ENCODE measurements around the gene TNFRSF14. TPM values are rescaled to one million over a fixed set of nuclear protein-coding genes. Genes with fewer than 3 reads are reported as not detected.

TNFRSF14 gene
- polyA plus RNA-seq, 2 of the 4 experiments (the other 2 are of a cell fraction), result 0.16 to 0.25 TPM

DNA sequence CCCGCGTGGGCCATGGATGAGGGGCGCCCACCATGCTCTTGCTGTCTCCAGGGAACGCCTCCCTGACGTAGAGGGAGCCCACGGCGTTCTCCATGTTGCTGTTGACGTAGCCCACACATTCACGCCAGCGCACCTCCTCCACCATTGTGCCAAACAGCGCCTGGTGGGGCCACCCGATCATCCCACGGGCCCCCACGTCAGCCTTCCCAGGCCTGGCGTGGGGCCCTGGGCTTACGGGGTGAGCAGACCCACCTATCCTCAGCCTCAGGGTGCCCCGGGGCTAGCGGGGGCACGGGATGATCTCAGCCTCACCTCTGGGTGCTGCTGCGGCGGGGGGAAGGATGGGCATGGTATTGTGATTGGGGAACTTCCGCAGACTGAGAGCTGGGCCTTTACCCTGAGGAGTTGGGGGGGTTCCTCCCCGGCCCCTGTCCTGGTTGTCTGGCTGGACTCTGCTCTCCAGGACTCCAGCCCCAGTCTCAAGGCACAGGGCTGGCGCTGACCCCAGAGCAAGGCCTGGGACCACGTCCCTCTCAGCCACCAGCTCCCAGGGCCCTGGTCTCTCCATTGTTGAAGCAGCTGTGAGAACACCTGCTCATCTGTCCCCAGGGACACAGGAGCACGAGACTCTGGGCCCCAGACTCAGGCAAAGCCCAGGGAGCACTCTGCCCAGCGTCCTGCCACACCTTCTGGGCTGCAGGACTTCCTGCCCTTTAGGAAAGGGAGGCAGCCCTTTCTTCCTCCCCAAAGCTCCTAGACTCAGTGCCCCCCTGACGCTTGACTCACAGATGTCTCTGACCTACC, 40.6 kb downstream of the TNFRSF14 start:
- 82% methylated on average over 9 of the region's 28 CpGs for WGBS (ENCODE audit: missing lambda C conversion rate)
- no peak for TF ChIP-seq FOXS1 (CRISPR knock-in tag; IDR thresholded peaks at IDR 0.05)
- no peak for TF ChIP-seq ZNF302 (CRISPR knock-in tag; IDR thresholded peaks at IDR 0.05)
- TF ChIP-seq HOXB13 (CRISPR knock-in tag; IDR thresholded peaks at IDR 0.05; ENCODE audit: low read depth), result no peak
- no peak for TF ChIP-seq SREBF2 (IDR thresholded peaks at IDR 0.05)
- no peak for TF ChIP-seq JUNB (IDR thresholded peaks at IDR 0.05)
- no peak for TF ChIP-seq EHF (CRISPR knock-in tag; IDR thresholded peaks at IDR 0.05)
- TF ChIP-seq MAFK (IDR thresholded peaks at IDR 0.05; ENCODE audit: partially characterized antibody), result no peak
- no peak for TF ChIP-seq ESRRA (IDR thresholded peaks at IDR 0.05; ENCODE audit: borderline replicate concordance, low read length)
- no peak for TF ChIP-seq JUN (IDR thresholded peaks at IDR 0.05)
- TF ChIP-seq BHLHE40 (IDR thresholded peaks at IDR 0.05; ENCODE audit: low read depth, low read length), result no peak
- TF ChIP-seq CBX8 (IDR thresholded peaks at IDR 0.05), result no peak
- no peak for TF ChIP-seq TP53 (CRISPR knock-in tag; IDR thresholded peaks at IDR 0.05)
- TF ChIP-seq RCOR1 (IDR thresholded peaks at IDR 0.05; ENCODE audit: low read depth, low read length), result no peak
- ChIA-PET CTCF (no interaction called here), POLR2A (no interaction called here)
- H3K27ac ChIP-seq, result no peak overlapping the region
- H3K4me3 ChIP-seq, result no peak overlapping the region
- ATAC-seq, result 0 out of 6 replicates have a peak, but pooled peaks of 1 of the 2 experiments have one; percentile 14
- H3K4me1 ChIP-seq, result no peaks in the 10 kb centered on the region
- H3K4me2 ChIP-seq, result no peak overlapping the region
- no peaks in the 10 kb centered on the region for H3K9me3 ChIP-seq
- no peak for DNase-seq (ENCODE audit: low read depth in 1 of 2, low spot score in 1 of 2)
- no peak for FAIRE-seq

DNA sequence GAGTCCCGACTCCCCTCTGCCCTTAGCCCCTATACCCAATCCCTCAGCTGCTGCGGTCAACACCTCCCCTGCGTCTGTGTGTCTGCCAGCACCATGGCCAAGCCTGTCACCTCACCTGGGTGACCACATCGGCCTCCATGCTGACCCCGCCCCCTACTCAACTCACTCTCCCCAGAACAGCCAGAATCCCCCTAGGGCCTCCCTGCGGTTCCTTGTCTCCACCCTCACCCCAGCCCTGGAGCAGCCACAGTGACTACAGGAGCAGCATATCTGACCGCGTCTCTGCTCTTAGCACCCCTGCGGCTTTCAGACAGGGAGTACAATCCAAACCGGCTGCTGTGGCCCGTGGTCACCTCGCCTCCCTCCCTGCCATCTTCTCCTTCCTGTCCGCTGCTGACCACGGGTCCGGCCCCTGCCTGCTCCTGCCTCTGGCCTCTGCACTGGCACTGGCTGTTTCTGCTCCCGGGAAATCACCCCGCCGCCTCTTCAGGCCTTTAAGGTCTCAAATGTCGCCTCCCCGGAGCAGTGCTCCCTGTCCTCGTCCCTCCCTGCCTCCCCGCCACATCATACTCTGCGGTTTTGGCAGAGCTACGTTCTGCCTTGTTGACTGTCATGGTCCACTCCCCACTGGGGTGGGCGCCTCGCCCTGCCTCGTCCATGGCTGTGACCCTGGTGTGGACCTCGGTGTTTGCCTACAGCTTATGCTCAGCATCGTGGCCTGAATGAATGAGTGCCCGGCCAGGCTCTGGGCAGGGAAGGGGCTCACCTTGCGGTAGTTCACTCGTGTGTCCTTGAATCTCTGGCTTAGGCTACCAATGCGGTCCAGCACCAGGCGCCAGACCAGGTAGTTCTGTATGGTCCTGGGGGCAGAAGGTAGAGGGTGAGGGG, 41.5 kb downstream of the TNFRSF14 start:
- H3K4me3 ChIP-seq, result no peak overlapping the region
- no peak for ATAC-seq
- FAIRE-seq, result no peak
- ChIA-PET CTCF (no interaction called here), POLR2A (no interaction called here)
- TF ChIP-seq JUN (IDR thresholded peaks at IDR 0.05) (no peak), SMC3 (IDR thresholded peaks at IDR 0.05) (no peak), ESRRA (IDR thresholded peaks at IDR 0.05; ENCODE audit: borderline replicate concordance, low read length) (no peak), MAFK (IDR thresholded peaks at IDR 0.05; ENCODE audit: partially characterized antibody) (no peak), MYC (IDR thresholded peaks at IDR 0.05; ENCODE audit: borderline replicate concordance, low read length) (no peak), GATA3 (IDR thresholded peaks at IDR 0.05; ENCODE audit: borderline replicate concordance) (no peak), HEYL (CRISPR knock-in tag; IDR thresholded peaks at IDR 0.05) (no peak), JUNB (IDR thresholded peaks at IDR 0.05) (no peak), KDM1A (IDR thresholded peaks at IDR 0.05; ENCODE audit: low read depth) (no peak), POLR2AphosphoS2 (conservative IDR thresholded peaks at IDR 0.05; ENCODE audit: low read length) (no peak), PHF8 (IDR thresholded peaks at IDR 0.05; ENCODE audit: borderline replicate concordance, low read depth) (no peak), HES2 (IDR thresholded peaks at IDR 0.05) (no peak), NPAS2 (CRISPR knock-in tag; IDR thresholded peaks at IDR 0.05; ENCODE audit: borderline replicate concordance) (no peak), EP300 (IDR thresholded peaks at IDR 0.05) (no peak), CHD4 (IDR thresholded peaks at IDR 0.05; ENCODE audit: borderline replicate concordance) (no peak), CBX2 (IDR thresholded peaks at IDR 0.05; ENCODE audit: borderline replicate concordance, low read depth) (no peak), SREBF2 (IDR thresholded peaks at IDR 0.05) (no peak), FOSL2 (IDR thresholded peaks at IDR 0.05) (no peak), FOSL2 (CRISPR knock-in tag; IDR thresholded peaks at IDR 0.05) (no peak), EHMT2 (IDR thresholded peaks at IDR 0.05; ENCODE audit: low read depth) (no peak)
- TF ChIP-seq, protein P1, sequence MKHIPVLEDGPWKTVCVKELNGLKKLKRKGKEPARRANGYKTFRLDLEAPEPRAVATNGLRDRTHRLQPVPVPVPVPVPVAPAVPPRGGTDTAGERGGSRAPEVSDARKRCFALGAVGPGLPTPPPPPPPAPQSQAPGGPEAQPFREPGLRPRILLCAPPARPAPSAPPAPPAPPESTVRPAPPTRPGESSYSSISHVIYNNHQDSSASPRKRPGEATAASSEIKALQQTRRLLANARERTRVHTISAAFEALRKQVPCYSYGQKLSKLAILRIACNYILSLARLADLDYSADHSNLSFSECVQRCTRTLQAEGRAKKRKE (CRISPR knock-in tag; IDR thresholded peaks at IDR 0.05; ENCODE audit: low read depth), result no peak
- 58% methylated on average over 26 of the region's 34 CpGs for WGBS (ENCODE audit: missing lambda C conversion rate)
- no peaks in the 10 kb centered on the region for H3K9me3 ChIP-seq
- no peak overlapping the region for H3K4me2 ChIP-seq
- no peaks in the 10 kb centered on the region for H3K4me1 ChIP-seq
- H3K27ac ChIP-seq, result no peak overlapping the region
- DNase-seq (ENCODE audit: low read depth in 1 of 2, low spot score in 1 of 2), result no peak

Data from A549 (cell line).